Fibroblast of villous mesenchyme (primary cell): ENCODE data around the gene SLC13A4. TPM values are rescaled to one million over a fixed set of nuclear protein-coding genes. Genes with fewer than 3 reads are reported as not detected.

Experiments used
- DNase-seq: peaks from one replicate; pipeline ENCODE4 v3.0.0-alpha.2; 2010; ENCODE audit warnings: low read depth
- H3K4me3 ChIP-seq: 2 replicates; pipeline ENCODE4 v1.5.1; 2011; ENCODE audit warnings: low read depth, mild to moderate bottlenecking, low read length
- CTCF ChIP-seq: IDR thresholded peaks from 2 replicates; pipeline ENCODE4 v1.5.1; 2012; ENCODE audit warnings: low read depth, mild to moderate bottlenecking, low read length; ENCODE audit not compliant: insufficient read depth
- total RNA-seq: library from RNA; depleted of rRNA; stranded (reverse); fragments of >200 nt; gene quantifications from 2 replicates; pipeline ENCODE4 v1.2.3, GENCODE V29; 2012

The SLC13A4 gene
- total RNA-seq, 1 donor = not detected

GRCh38 chr7:135761751-135762488 is 33.9 kb upstream of the SLC13A4 start:
- peak; percentile 36 for DNase-seq
- TF ChIP-seq CTCF = no peak
- no peak overlapping the region for H3K4me3 ChIP-seq

- no peak for TF ChIP-seq CTCF
- DNase-seq = no peak
- H3K4me3 ChIP-seq = no peak overlapping the region
Measured at GRCh38 chr7:135759532-135759931, 31.5 kb upstream of the SLC13A4 start.

DNA sequence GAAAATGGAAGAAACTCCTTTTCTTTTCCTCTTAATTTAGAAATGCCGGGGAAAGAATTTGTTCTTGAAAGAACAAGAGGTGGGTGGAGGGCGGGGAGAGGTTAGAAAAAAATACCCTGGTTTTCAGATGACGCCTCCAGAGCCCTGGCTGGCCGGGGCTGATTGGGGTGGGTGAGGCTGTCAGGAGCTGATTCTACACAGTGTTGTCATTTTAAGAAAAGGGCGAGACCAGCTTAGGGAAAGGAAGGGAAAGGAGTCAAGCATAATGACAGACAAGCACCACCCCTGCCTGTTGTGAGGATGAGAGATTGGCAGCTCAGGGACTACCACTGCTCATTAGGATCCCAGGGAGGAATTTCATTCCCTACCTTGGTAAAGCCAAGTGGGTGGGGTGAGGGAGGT is 30.5 kb upstream of the SLC13A4 start:
- no peak for TF ChIP-seq CTCF
- peak; percentile 39 for DNase-seq
- peak overlapping the region; percentile 26 for H3K4me3 ChIP-seq

DNA sequence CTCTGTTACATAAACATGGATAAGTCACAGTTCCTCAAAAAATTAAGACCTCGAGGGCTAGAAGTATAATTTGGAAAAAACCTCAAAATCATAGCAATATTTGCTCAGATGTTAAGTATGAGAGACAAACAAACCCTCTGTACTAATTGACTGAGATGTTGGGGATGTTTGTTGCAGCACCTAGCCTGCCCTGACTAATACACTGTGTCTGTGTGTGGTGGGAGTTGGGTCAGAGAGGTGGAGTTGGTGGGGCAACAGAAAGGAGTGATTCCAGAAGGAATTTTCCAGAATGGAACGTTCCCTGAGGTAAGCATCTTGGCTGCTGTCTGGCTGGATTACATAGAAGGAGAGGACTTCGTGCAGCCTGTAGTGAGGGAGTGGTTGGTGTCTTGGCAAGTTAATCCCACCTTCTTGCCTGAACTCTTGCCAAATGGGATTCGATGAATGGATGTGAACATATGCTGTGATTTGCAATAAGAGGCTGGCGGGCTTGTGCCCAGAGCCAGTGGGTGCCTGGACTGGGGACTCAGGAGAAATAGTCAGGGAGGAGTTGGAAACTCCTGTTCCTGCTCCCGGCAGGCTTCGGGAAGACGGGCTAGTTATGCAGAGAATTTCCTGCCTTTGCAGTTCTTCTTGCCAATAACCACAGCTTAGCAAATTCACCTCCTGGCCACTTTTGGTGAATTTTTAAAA is 29.9 kb upstream of the SLC13A4 start:
- peak; percentile 52 for DNase-seq
- H3K4me3 ChIP-seq = peak overlapping the region; percentile 26
- no peak for TF ChIP-seq CTCF

GRCh38 chr7:135756191-135756590 is 28.2 kb upstream of the SLC13A4 start:
- H3K4me3 ChIP-seq = no peak overlapping the region
- no peak for DNase-seq
- TF ChIP-seq CTCF = no peak

DNA sequence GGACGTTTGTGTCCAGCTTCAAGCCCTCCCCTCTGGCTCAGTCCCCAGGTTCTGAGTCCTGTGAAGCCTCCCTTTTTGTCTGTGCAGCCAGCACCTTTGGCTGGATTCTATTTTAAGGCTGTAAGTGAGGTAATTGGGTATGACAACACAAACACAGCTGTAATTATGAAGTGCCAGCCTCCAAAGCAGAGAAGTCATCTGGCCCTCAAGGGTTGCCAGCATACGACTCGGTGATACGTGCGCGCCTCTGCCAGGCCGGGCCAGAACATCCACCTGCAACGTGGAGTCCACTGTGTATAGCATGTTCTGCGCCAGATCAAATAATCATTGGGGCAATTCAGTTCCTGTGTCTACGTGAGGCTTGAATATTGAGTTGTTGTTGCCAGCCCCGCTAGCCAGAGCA is 27.4 kb upstream of the SLC13A4 start:
- TF ChIP-seq CTCF = no peak
- H3K4me3 ChIP-seq = no peak overlapping the region
- DNase-seq = no peak
